Mucosa of descending colon (tissue), 3 donors: Measurements from ENCODE around the gene FKBP9. TPM values are rescaled to one million over a fixed set of nuclear protein-coding genes. Genes with fewer than 3 reads are reported as not detected.
A peak's percentile ranks its signal among the peaks of the same experiment; 100 is the strongest.
"Not testable (repeated sequence)": the region's sequence is repeated elsewhere in the genome, so short reads cannot be mapped to it uniquely, and the experiment has no call there.

Source experiments
- ATAC-seq: fragments of 200-7000 bp; cut with Tn5 transposase; one replicate; pipeline ENCODE4 v1.9.1; 2020; ENCODE audit warnings: mild to moderate bottlenecking, moderate library complexity
- DNase-seq, 3 donors: peaks; one replicate each; pipeline ENCODE4 v3.0.0-alpha.2; 2020
- H3K36me3 ChIP-seq: fragments of 200-600 bp; one replicate; pipeline ENCODE4 v1.8.0; 2021; ENCODE audit warnings: low read depth, mild to moderate bottlenecking
- H3K4me1 ChIP-seq: fragments of 200-600 bp; one replicate; pipeline ENCODE4 v1.8.0; 2021; ENCODE audit warnings: low read depth, mild to moderate bottlenecking
- H3K4me3 ChIP-seq: fragments of 200-600 bp; one replicate; pipeline ENCODE4 v1.8.0; 2021; ENCODE audit warnings: mild to moderate bottlenecking
- H3K9me3 ChIP-seq: fragments of 200-600 bp; one replicate; pipeline ENCODE4 v1.8.0; 2021; ENCODE audit warnings: mild to moderate bottlenecking
- intact Hi-C, 2 donors: fragments of 100-400 bp; cut with DNase I in 1 of 2; cut with micrococcal nuclease in 1 of 2; formaldehyde crosslinking; loops; one replicate each; pipeline versions ENCODE4 v1.11.0 to v1.11.1; 2022; cut with DNase I, micrococcal nuclease
- total RNA-seq, 3 donors: library from RNA; stranded (reverse); fragmentation: NEBNext Ultra II Directional in 2 of 3; extraction: Animal tissue kit (Norgen Biotek cat#: 25700) in 2 of 3; gene quantifications; one replicate each; pipeline versions ENCODE4 v1.2.1 to v1.2.4, GENCODE V29; 2021 to 2023
- donor health status: DM: no; HTN: no; CAD: no; lungs with moderate emphysema.
- donor health status: DM: no; HTN: no; CAD: no.
- donor health status: DM: no; HTN: yes; CAD: no.

The FKBP9 gene
- total RNA-seq, 3 donors from 2014 or later: 87.8 to 99.7 (median 98.8) TPM

- DNase-seq, H3K36me3 ChIP-seq, intact Hi-C loops, H3K4me3 ChIP-seq, H3K4me1 ChIP-seq, H3K9me3 ChIP-seq: not testable (repeated sequence)
- ATAC-seq: peak; percentile 69
These were observed 9.4 kb downstream of the FKBP9 start for GRCh38 chr7:32966489-32967267.

- H3K4me3 ChIP-seq, intact Hi-C loops, H3K36me3 ChIP-seq, H3K4me1 ChIP-seq, DNase-seq, H3K9me3 ChIP-seq: not testable (repeated sequence)
- ATAC-seq: peak; percentile 62
These were observed 10.0 kb downstream of the FKBP9 start for GRCh38 chr7:32967268-32967582.

GRCh38 chr7:32971967-32972366 is 14.7 kb downstream of the FKBP9 start:
- H3K4me3 ChIP-seq, H3K4me1 ChIP-seq, H3K36me3 ChIP-seq, intact Hi-C loops, H3K9me3 ChIP-seq, DNase-seq: not testable (repeated sequence)
- peak; percentile 73 for ATAC-seq

- H3K9me3 ChIP-seq, DNase-seq, ATAC-seq, H3K4me3 ChIP-seq, H3K4me1 ChIP-seq, intact Hi-C loops, H3K36me3 ChIP-seq: not testable (repeated sequence)
These were observed 19.9 kb downstream of the FKBP9 start for GRCh38 chr7:32977159-32977558.

- ATAC-seq, H3K36me3 ChIP-seq, DNase-seq, intact Hi-C loops, H3K4me3 ChIP-seq, H3K9me3 ChIP-seq, H3K4me1 ChIP-seq: not testable (repeated sequence)
These were observed 22.0 kb downstream of the FKBP9 start for GRCh38 chr7:32979246-32979645.

GRCh38 chr7:32979902-32980301 is 22.7 kb downstream of the FKBP9 start:
- intact Hi-C loops, H3K4me3 ChIP-seq, H3K4me1 ChIP-seq, H3K9me3 ChIP-seq, ATAC-seq, H3K36me3 ChIP-seq, DNase-seq: not testable (repeated sequence)

- H3K4me1 ChIP-seq, ATAC-seq, intact Hi-C loops, H3K9me3 ChIP-seq, DNase-seq, H3K4me3 ChIP-seq, H3K36me3 ChIP-seq: not testable (repeated sequence)
These were observed 30.9 kb downstream of the FKBP9 start for GRCh38 chr7:32988148-32988547.

- intact Hi-C loops, DNase-seq, H3K4me1 ChIP-seq, H3K36me3 ChIP-seq, H3K9me3 ChIP-seq, H3K4me3 ChIP-seq: not testable (repeated sequence)
- peak; percentile 31 for ATAC-seq
These were observed 33.9 kb downstream of the FKBP9 start for GRCh38 chr7:32991068-32991585.

GRCh38 chr7:32991975-32992700 is 34.9 kb downstream of the FKBP9 start:
- H3K4me1 ChIP-seq, H3K4me3 ChIP-seq, H3K9me3 ChIP-seq, ATAC-seq, DNase-seq, H3K36me3 ChIP-seq, intact Hi-C loops: not testable (repeated sequence)

GRCh38 chr7:32992750-32993149 is 35.5 kb downstream of the FKBP9 start:
- peak; percentile 98 for ATAC-seq

GRCh38 chr7:32997956-32998355 is 40.7 kb downstream of the FKBP9 start:
- ATAC-seq, intact Hi-C loops, H3K36me3 ChIP-seq, H3K9me3 ChIP-seq, DNase-seq, H3K4me3 ChIP-seq: not testable (repeated sequence)
- peaks cover 12% of the 10 kb centered on the region for H3K4me1 ChIP-seq

More at GRCh38 chr7:32992750-32993149, 35.5 kb downstream of the FKBP9 start:
- H3K4me1 ChIP-seq, H3K4me3 ChIP-seq, intact Hi-C loops, H3K9me3 ChIP-seq, H3K36me3 ChIP-seq: not testable (repeated sequence)
- DNase-seq: peak in 2 of 3 donors; percentile 54 to 69

- H3K9me3 ChIP-seq, intact Hi-C loops, H3K36me3 ChIP-seq, H3K4me3 ChIP-seq: not testable (repeated sequence)
- ATAC-seq: peak; percentile 95
- H3K4me1 ChIP-seq: peaks cover 12% of the 10 kb centered on the region
- peak; percentile 66 to 77 (median 68) for DNase-seq
These were observed 41.3 kb downstream of the FKBP9 start for GRCh38 chr7:32998361-32999171.

- intact Hi-C loops, H3K4me3 ChIP-seq, H3K36me3 ChIP-seq, H3K9me3 ChIP-seq: not testable (repeated sequence)
- peaks cover 12% of the 10 kb centered on the region for H3K4me1 ChIP-seq
- peak; percentile 42 for ATAC-seq
- peak in 1 of 3 donors; percentile 31 for DNase-seq
These were observed 42.1 kb downstream of the FKBP9 start for GRCh38 chr7:32999380-32999779.

GRCh38 chr7:33003111-33003510 is 45.9 kb downstream of the FKBP9 start:
- H3K4me3 ChIP-seq, H3K36me3 ChIP-seq, H3K9me3 ChIP-seq, intact Hi-C loops, DNase-seq, H3K4me1 ChIP-seq, ATAC-seq: not testable (repeated sequence)
